Fibroblast of lung (primary cell): ENCODE data around the gene MMUT.

Experiments
- EZH2 ChIP-seq: IDR thresholded peaks from 2 replicates; pipeline ENCODE4 v1.5.1; 2012; ENCODE audit warnings: low read length, control low read depth, mild to moderate bottlenecking; ENCODE audit errors: missing control alignments
- TF ChIP-seq, protein P1 (sequence below), 2 donors: IDR thresholded peaks in 1 of 2; conservative IDR thresholded peaks in 1 of 2; 1 replicate in 1 of 2; 2 replicates in 1 of 2; pipeline ENCODE4 v1.5.1; 2011 to 2012; ENCODE audit warnings: low read length in 2 of 2, control low read depth in 1 of 2, inconsistent platforms in 1 of 2, low read depth in 1 of 2, mild to moderate bottlenecking in 1 of 2

DNA sequence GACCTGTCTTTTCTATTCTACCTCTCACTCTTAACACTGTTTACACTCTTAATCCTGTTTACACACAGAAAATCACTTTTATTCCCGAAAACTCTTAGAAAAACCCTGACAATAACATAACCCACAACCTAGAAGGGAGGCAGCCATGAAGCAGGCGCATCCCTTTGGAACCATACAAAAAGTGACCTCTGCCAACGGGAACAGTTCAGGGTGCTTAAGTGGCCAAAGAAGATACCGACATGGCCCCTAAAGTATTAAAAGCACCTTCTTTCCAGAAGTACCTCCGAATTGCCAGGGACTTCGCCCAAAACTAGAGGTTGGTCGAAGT is 490 bp downstream of the MMUT start:
- no peak for TF ChIP-seq EZH2
- TF ChIP-seq, protein P1, sequence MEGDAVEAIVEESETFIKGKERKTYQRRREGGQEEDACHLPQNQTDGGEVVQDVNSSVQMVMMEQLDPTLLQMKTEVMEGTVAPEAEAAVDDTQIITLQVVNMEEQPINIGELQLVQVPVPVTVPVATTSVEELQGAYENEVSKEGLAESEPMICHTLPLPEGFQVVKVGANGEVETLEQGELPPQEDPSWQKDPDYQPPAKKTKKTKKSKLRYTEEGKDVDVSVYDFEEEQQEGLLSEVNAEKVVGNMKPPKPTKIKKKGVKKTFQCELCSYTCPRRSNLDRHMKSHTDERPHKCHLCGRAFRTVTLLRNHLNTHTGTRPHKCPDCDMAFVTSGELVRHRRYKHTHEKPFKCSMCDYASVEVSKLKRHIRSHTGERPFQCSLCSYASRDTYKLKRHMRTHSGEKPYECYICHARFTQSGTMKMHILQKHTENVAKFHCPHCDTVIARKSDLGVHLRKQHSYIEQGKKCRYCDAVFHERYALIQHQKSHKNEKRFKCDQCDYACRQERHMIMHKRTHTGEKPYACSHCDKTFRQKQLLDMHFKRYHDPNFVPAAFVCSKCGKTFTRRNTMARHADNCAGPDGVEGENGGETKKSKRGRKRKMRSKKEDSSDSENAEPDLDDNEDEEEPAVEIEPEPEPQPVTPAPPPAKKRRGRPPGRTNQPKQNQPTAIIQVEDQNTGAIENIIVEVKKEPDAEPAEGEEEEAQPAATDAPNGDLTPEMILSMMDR (conservative IDR thresholded peaks at IDR 0.05 in 1 of 2, IDR thresholded peaks at IDR 0.05 in 1 of 2; ENCODE audit: low read depth in 1 of 2, low read length in 2 of 2), result no peak
